Measurements from ENCODE around the gene CHML. TPM values are rescaled to one million over a fixed set of nuclear protein-coding genes. Genes with fewer than 3 reads are reported as not detected.

The CHML gene
- total and polyA plus RNA-seq, 2 donors (not counting 1 experiment from before 2014, with no cell fraction given) = 9.7 to 34.0 TPM

DNA sequence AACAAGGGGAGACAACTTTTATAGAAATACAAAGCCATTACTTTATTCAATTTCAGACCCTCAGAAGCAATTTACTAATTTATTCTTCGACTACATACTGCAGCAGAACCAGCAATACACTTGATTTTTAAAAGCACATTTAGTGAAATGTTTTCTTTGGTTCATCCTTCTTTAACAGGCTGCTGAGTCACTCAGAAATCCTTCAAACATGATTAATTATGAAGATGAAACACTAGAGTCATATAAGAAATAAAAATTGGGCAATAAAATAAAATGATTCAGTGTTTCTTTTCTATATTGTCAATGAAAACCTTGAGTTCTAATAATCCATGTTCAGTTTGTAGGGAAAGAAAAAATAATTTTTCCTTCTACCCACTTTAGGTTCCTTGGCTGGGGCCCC lies 47.0 kb downstream of the CHML start:
- H3K4me1 Mint-ChIP-seq = peaks cover 23% of the 10 kb centered on the region
- Histone ChIP-seq H3K4me2 (replicated peaks; ENCODE audit: low read depth, low read length, poor library complexity, severe bottlenecking) (no peak overlapping the region), H3K27ac (ENCODE audit: low read length in 2 of 2) (peak overlapping the region in 1 of 2 donors; percentile 21), H3K27me3 (replicated peaks in 1 of 4; ENCODE audit: control extremely low read depth in 1 of 4, control insufficient read depth in 3 of 4, insufficient read depth in 4 of 4, low read length in 3 of 4) (no peaks in the 10 kb centered on the region), H3K36me3 (replicated peaks in 1 of 2; ENCODE audit: control extremely low read depth in 1 of 2, control insufficient read depth in 1 of 2, extremely low read depth in 1 of 2, insufficient read depth in 2 of 2, low read length in 1 of 2) (peaks cover 25 to 77% of the 10 kb centered on the region in 2 experiments), H3K9ac (ENCODE audit: low read length) (no peak overlapping the region), H3K79me2 (ENCODE audit: control insufficient read depth, insufficient read depth, low read length) (no peaks in the 10 kb centered on the region), H3K9me3 (ENCODE audit: control extremely low read depth in 1 of 3, control insufficient read depth in 2 of 3, insufficient read depth in 1 of 3, low read length in 2 of 3) (no peaks in the 10 kb centered on the region), H2AFZ (ENCODE audit: insufficient read depth, low read depth, low read length, poor library complexity, severe bottlenecking) (no peak overlapping the region), H3K4me3 (ENCODE audit: control extremely low read depth in 1 of 5, extremely low read depth in 1 of 5, insufficient read depth in 1 of 5, low read depth in 2 of 5, low read length in 4 of 5) (no peak overlapping the region), H4K20me1 (ENCODE audit: control insufficient read depth, insufficient read depth, low read length, poor library complexity, severe bottlenecking) (no peaks in the 10 kb centered on the region), H3K4me1 (ENCODE audit: control insufficient read depth in 2 of 2, insufficient read depth in 2 of 2, low read length in 2 of 2) (peaks cover 18 to 19% of the 10 kb centered on the region in 2 donors)
- H3K27me3 Mint-ChIP-seq = no peaks in the 10 kb centered on the region
- CTCF ChIA-PET = no interaction called here
- POLR2A ChIA-PET = no interaction called here
- ATAC-seq (ENCODE audit: low read depth) (no peak), DNase-seq (no peak)
- TF ChIP-seq, protein P1, sequence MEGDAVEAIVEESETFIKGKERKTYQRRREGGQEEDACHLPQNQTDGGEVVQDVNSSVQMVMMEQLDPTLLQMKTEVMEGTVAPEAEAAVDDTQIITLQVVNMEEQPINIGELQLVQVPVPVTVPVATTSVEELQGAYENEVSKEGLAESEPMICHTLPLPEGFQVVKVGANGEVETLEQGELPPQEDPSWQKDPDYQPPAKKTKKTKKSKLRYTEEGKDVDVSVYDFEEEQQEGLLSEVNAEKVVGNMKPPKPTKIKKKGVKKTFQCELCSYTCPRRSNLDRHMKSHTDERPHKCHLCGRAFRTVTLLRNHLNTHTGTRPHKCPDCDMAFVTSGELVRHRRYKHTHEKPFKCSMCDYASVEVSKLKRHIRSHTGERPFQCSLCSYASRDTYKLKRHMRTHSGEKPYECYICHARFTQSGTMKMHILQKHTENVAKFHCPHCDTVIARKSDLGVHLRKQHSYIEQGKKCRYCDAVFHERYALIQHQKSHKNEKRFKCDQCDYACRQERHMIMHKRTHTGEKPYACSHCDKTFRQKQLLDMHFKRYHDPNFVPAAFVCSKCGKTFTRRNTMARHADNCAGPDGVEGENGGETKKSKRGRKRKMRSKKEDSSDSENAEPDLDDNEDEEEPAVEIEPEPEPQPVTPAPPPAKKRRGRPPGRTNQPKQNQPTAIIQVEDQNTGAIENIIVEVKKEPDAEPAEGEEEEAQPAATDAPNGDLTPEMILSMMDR (IDR thresholded peaks at IDR 0.05) = no peak
- no peak for TF ChIP-seq EZH2 (IDR thresholded peaks at IDR 0.05; ENCODE audit: borderline replicate concordance, insufficient read depth, low read depth, low read length, poor library complexity, severe bottlenecking)
- H3K4me3 Mint-ChIP-seq = no peak overlapping the region
- WGBS (ENCODE audit: insufficient coverage) = no CpG with 5 or more reads among the region's 1 CpG
- H3K27ac Mint-ChIP-seq = peak overlapping the region; percentile 70
- no peaks in the 10 kb centered on the region for H3K9me3 Mint-ChIP-seq (ENCODE audit: insufficient read depth)
- intact Hi-C loops (cut with micrococcal nuclease) = no loop called here

DNA sequence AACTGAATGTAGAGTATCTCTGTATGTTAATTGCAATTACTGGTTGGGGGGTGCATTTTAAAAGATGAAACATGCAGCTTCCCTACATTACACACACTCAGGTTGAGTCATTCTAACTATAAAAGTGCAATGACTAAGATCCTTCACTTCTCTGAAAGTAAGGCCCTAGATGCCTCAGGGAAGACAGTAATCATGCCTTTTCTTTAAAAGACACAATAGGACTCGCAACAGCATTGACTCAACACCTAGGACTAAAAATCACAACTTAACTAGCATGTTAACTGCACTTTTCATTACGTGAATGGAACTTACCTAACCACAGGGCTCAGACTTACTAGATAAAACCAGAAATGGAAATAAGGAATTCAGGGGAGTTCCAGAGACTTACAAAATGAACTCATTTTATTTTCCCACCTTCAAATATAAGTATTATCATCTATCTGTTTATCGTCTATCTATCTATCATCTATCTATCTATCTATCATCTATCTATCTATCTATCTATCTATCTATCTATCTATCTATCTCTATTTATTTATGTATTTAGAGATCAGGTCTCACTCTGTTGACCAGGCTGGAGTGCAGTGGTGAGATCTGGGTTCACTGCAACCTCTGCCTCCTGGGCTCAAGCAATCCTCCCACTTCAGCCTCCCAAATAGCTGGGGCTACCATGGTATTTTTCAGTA lies 47.8 kb downstream of the CHML start:
- H4K20me1 ChIP-seq (ENCODE audit: control insufficient read depth, insufficient read depth, low read length, poor library complexity, severe bottlenecking) = no peaks in the 10 kb centered on the region

More for the DNA sequence above, 47.8 kb downstream of the CHML start:
- Histone ChIP-seq H3K27me3 (replicated peaks in 1 of 4; ENCODE audit: control extremely low read depth in 1 of 4, control insufficient read depth in 3 of 4, insufficient read depth in 4 of 4, low read length in 3 of 4) (no peaks in the 10 kb centered on the region), H3K79me2 (ENCODE audit: control insufficient read depth, insufficient read depth, low read length) (no peaks in the 10 kb centered on the region), H3K27ac (ENCODE audit: low read length in 2 of 2) (peak overlapping the region in 1 of 2 donors; percentile 64), H2AFZ (ENCODE audit: insufficient read depth, low read depth, low read length, poor library complexity, severe bottlenecking) (no peak overlapping the region), H3K4me1 (ENCODE audit: control insufficient read depth in 2 of 2, insufficient read depth in 2 of 2, low read length in 2 of 2) (peaks cover 11 to 12% of the 10 kb centered on the region in 2 donors), H3K4me3 (ENCODE audit: control extremely low read depth in 1 of 5, extremely low read depth in 1 of 5, insufficient read depth in 1 of 5, low read depth in 2 of 5, low read length in 4 of 5) (no peak overlapping the region), H3K9ac (ENCODE audit: low read length) (no peak overlapping the region), H3K36me3 (replicated peaks in 1 of 2; ENCODE audit: control extremely low read depth in 1 of 2, control insufficient read depth in 1 of 2, extremely low read depth in 1 of 2, insufficient read depth in 2 of 2, low read length in 1 of 2) (peaks cover 23 to 78% of the 10 kb centered on the region in 2 experiments), H3K4me2 (replicated peaks; ENCODE audit: low read depth, low read length, poor library complexity, severe bottlenecking) (no peak overlapping the region), H3K9me3 (ENCODE audit: control extremely low read depth in 1 of 3, control insufficient read depth in 2 of 3, insufficient read depth in 1 of 3, low read length in 2 of 3) (no peaks in the 10 kb centered on the region)
- Mint-ChIP-seq H3K27me3 (no peaks in the 10 kb centered on the region), H3K9me3 (ENCODE audit: insufficient read depth) (no peaks in the 10 kb centered on the region), H3K27ac (peak overlapping the region; percentile 86), H3K4me3 (no peak overlapping the region), H3K4me1 (peaks cover 15% of the 10 kb centered on the region)
- no peak for TF ChIP-seq EZH2 (IDR thresholded peaks at IDR 0.05; ENCODE audit: borderline replicate concordance, insufficient read depth, low read depth, low read length, poor library complexity, severe bottlenecking)
- TF ChIP-seq, protein P1 (IDR thresholded peaks at IDR 0.05) = no peak
- ChIA-PET CTCF (interaction anchor here (1.0 kb wide), 1 partner anchor 34 kb away, joined by 3 read pairs; no protein-coding TSS in a partner anchor), POLR2A (no interaction called here)
- DNase-seq (no peak), ATAC-seq (ENCODE audit: low read depth) (no peak)
- WGBS (ENCODE audit: insufficient coverage) = 40% methylated on average over 1 of the region's 3 CpGs
- intact Hi-C loops (cut with micrococcal nuclease) = no loop called here
